Activated B cell treated with CpG ODN at 0.5 μM for 24 hours (primary cell): Measurements from ENCODE around the gene PPP1R18. TPM values are rescaled to one million over a fixed set of nuclear protein-coding genes. Genes with fewer than 3 reads are reported as not detected.

Source experiments
- ATAC-seq: fragments of 200-7000 bp; cut with Tn5 transposase; one replicate; pipeline ENCODE4 v1.10.0; 2021; ENCODE audit warnings: low read depth, mild to moderate bottlenecking, moderate library complexity
- CTCF ChIA-PET: fragments of 350-600 bp; sonication (Branson Sonifier 250); formaldehyde crosslinking; loops from one replicate; lab custom pipeline; 2021; ENCODE audit warnings: antibody characterized with exemption; lab: Charles Lee
- POLR2A ChIA-PET: fragments of 350-600 bp; sonication (Branson Sonifier 250); formaldehyde crosslinking; loops from one replicate; lab custom pipeline; 2021; ENCODE audit warnings: antibody characterized with exemption; lab: Charles Lee
- DNase-seq: peaks from one replicate; pipeline ENCODE4 v3.0.0; 2022
- H3K27ac Mint-ChIP-seq: one replicate; pipeline ENCODE4 v1.8.0; 2020; ENCODE audit warnings: mixed read lengths
- H3K27me3 Mint-ChIP-seq: one replicate; pipeline ENCODE4 v1.8.0; 2021; ENCODE audit warnings: mixed read lengths
- H3K36me3 Mint-ChIP-seq: one replicate; pipeline ENCODE4 v1.8.0; 2021; ENCODE audit warnings: low read depth, mixed read lengths
- H3K4me1 Mint-ChIP-seq: one replicate; pipeline ENCODE4 v1.8.0; 2021; ENCODE audit warnings: mixed read lengths
- H3K4me3 Mint-ChIP-seq: one replicate; pipeline ENCODE4 v1.8.0; 2020; ENCODE audit warnings: mild to moderate bottlenecking, mixed read lengths
- H3K9me3 Mint-ChIP-seq: one replicate; pipeline ENCODE4 v1.8.0; 2020; ENCODE audit warnings: mixed read lengths
- CTCF ChIP-seq: fragments of 200-600 bp; IDR thresholded peaks from one replicate; pipeline ENCODE4 v1.8.0; 2022; ENCODE audit warnings: antibody characterized with exemption, mild to moderate bottlenecking
- intact Hi-C: fragments of 100-400 bp; cut with micrococcal nuclease; formaldehyde crosslinking; loops from one replicate; pipeline ENCODE4 v1.15.1; 2024
- total RNA-seq: library from RNA; stranded (reverse); gene quantifications from 2 replicates; pipeline ENCODE4 v1.2.3, GENCODE V29; 2022

Gene PPP1R18
- total RNA-seq, 1 donor from 2014 or later = 104 TPM

- H3K27ac Mint-ChIP-seq = no peak overlapping the region
- ChIA-PET POLR2A (interaction anchor here (0.7 to 22.6 kb wide), 3 partner anchors 13 to 33 kb away, joined by 3 to 697 read pairs (median 4); partner anchors contain the start of gene DHX16), CTCF (interaction anchor here (1.8 to 1.9 kb wide), 2 partner anchors 11 to 33 kb away, joined by 5 to 8 read pairs; no protein-coding TSS in a partner anchor)
- H3K36me3 Mint-ChIP-seq = peaks cover 66% of the 10 kb centered on the region
- H3K4me3 Mint-ChIP-seq = no peak overlapping the region
- intact Hi-C loops = no loop called here
- H3K4me1 Mint-ChIP-seq = peaks cover 27% of the 10 kb centered on the region
- TF ChIP-seq CTCF = no peak
- no peak for DNase-seq
- H3K9me3 Mint-ChIP-seq = no peaks in the 10 kb centered on the region
- no peaks in the 10 kb centered on the region for H3K27me3 Mint-ChIP-seq
- ATAC-seq = no peak
These were observed 25.4 kb upstream of the PPP1R18 start for GRCh38 chr6:30711758-30712380.

GRCh38 chr6:30709101-30709868 is 22.8 kb upstream of the PPP1R18 start:
- no peak overlapping the region for H3K4me3 Mint-ChIP-seq
- intact Hi-C loops = no loop called here
- CTCF ChIA-PET = no interaction called here
- H3K27ac Mint-ChIP-seq = no peak overlapping the region
- no peaks in the 10 kb centered on the region for H3K9me3 Mint-ChIP-seq
- no peak for TF ChIP-seq CTCF
- POLR2A ChIA-PET = no interaction called here
- DNase-seq = no peak
- H3K36me3 Mint-ChIP-seq = peaks cover 78% of the 10 kb centered on the region
- no peaks in the 10 kb centered on the region for H3K27me3 Mint-ChIP-seq
- no peak for ATAC-seq
- H3K4me1 Mint-ChIP-seq = peaks cover 7% of the 10 kb centered on the region

- no peak overlapping the region for H3K4me3 Mint-ChIP-seq
- H3K9me3 Mint-ChIP-seq = no peaks in the 10 kb centered on the region
- no peaks in the 10 kb centered on the region for H3K27me3 Mint-ChIP-seq
- peaks cover 7% of the 10 kb centered on the region for H3K4me1 Mint-ChIP-seq
- no peak for DNase-seq
- intact Hi-C loops = no loop called here
- H3K27ac Mint-ChIP-seq = no peak overlapping the region
- ChIA-PET POLR2A (no interaction called here), CTCF (no interaction called here)
- no peak for ATAC-seq
- no peak for TF ChIP-seq CTCF
- peaks cover 80% of the 10 kb centered on the region for H3K36me3 Mint-ChIP-seq
These were observed 20.9 kb upstream of the PPP1R18 start for GRCh38 chr6:30707281-30707850.

- Mint-ChIP-seq H3K9me3 (no peaks in the 10 kb centered on the region), H3K4me1 (no peaks in the 10 kb centered on the region), H3K4me3 (no peak overlapping the region), H3K27me3 (no peaks in the 10 kb centered on the region), H3K27ac (no peak overlapping the region), H3K36me3 (peaks cover 67% of the 10 kb centered on the region)
- intact Hi-C loops = no loop called here
- ChIA-PET CTCF (no interaction called here), POLR2A (interaction anchor here (2.7 kb wide), 1 partner anchor 12 kb away, joined by 10 read pairs; the partner anchor contains the start of gene MDC1)
- no peak for ATAC-seq
- no peak for DNase-seq
- TF ChIP-seq CTCF = no peak
These were observed 19.2 kb upstream of the PPP1R18 start for GRCh38 chr6:30705620-30706019.

GRCh38 chr6:30703821-30704220 is 17.4 kb upstream of the PPP1R18 start:
- CTCF ChIA-PET = interaction anchor here (1.0 to 1.5 kb wide), 3 partner anchors 12 to 27 kb away, joined by 3 to 4 read pairs (median 4); no protein-coding TSS in a partner anchor
- ATAC-seq = no peak
- Mint-ChIP-seq H3K4me1 (no peaks in the 10 kb centered on the region), H3K4me3 (no peak overlapping the region), H3K36me3 (peaks cover 68% of the 10 kb centered on the region), H3K27me3 (no peaks in the 10 kb centered on the region), H3K9me3 (no peaks in the 10 kb centered on the region), H3K27ac (no peak overlapping the region)
- TF ChIP-seq CTCF = no peak
- no peak for DNase-seq
- POLR2A ChIA-PET = interaction anchor here (1.2 to 2.7 kb wide), 3 partner anchors 10 to 24 kb away, joined by 5 to 10 read pairs (median 6); partner anchors contain the start of gene MDC1
- intact Hi-C loops = loop anchor here (1.0 kb wide), 1 partner anchor 14 kb away; the partner anchor contains the start of gene NRM
